ENCODE measurements around the gene ARL15.

GRCh38 chr5:54018438-54018837, 291.9 kb downstream of the ARL15 start:
- TF ChIP-seq POLR2AphosphoS5 (IDR thresholded peaks at IDR 0.05; ENCODE audit: low read depth, low read length) (no peak), TAF1 (IDR thresholded peaks at IDR 0.05; ENCODE audit: low read depth, low read length) (no peak), POLR2A (IDR thresholded peaks at IDR 0.05; ENCODE audit: low read depth, low read length) (no peak), SPI1 (IDR thresholded peaks at IDR 0.05; ENCODE audit: low read depth, low read length) (no peak)

Measured in GM12891 (cell line).